ENCODE results near the gene TINAG.

DNA sequence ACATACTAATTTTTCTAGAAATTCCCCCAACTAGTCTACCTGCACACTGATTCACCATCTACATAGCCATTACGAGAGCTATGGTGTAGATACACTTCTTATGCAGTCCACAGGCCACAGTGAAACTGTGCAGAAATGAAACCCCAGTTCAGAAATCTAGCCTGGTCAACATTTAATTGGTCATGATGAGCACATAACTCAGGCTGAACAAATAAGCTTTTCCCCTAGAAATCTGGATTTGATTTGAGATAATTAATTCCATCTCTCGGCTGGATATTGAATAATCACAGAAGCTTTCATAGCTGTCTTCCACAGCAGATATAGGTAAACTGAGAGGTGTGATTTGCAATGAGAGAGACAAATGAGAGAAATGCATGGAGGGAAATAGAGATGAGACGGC, 22.6 kb upstream of the TINAG start:
- no peak for TF ChIP-seq RBBP5 (conservative IDR thresholded peaks at IDR 0.05)
- TF ChIP-seq POLR2A (IDR thresholded peaks at IDR 0.05; ENCODE audit: low read depth, low read length) = no peak
- no peak for TF ChIP-seq ZNF274 (IDR thresholded peaks at IDR 0.05; ENCODE audit: insufficient read depth, insufficient read length)
- no peak for TF ChIP-seq SIX5 (IDR thresholded peaks at IDR 0.05; ENCODE audit: low read depth, low read length, severe bottlenecking)
- no peak for TF ChIP-seq TARDBP (IDR thresholded peaks at IDR 0.05; ENCODE audit: borderline replicate concordance)
- TF ChIP-seq JUND (IDR thresholded peaks at IDR 0.05; ENCODE audit: low read depth, low read length) = no peak
- no peak for TF ChIP-seq ZNF217 (IDR thresholded peaks at IDR 0.05)
- no peak for TF ChIP-seq FOXM1 (IDR thresholded peaks at IDR 0.05; ENCODE audit: low read depth, low read length)
